Uterus (tissue), 2 donors: ENCODE measurements around the gene AK1.

Experiments used
- POLR2A ChIP-seq, 2 donors: fragments of 450-650 bp; IDR thresholded peaks; one replicate each; pipeline ENCODE4 v1.6.1; 2016; ENCODE audit warnings: antibody characterized with exemption in 2 of 2, mild to moderate bottlenecking in 1 of 2, moderate library complexity in 1 of 2
- TF ChIP-seq, protein P1 (sequence below), 4 experiments: fragments of 200-600 bp in 2 of 4; fragments of 450-650 bp in 2 of 4; sonication (generic) in 2 of 4; IDR thresholded peaks; one replicate each; pipeline ENCODE4 v1.5.1; 2016 to 2019; ENCODE audit warnings: antibody characterized with exemption in 4 of 4, mild to moderate bottlenecking in 2 of 4, moderate library complexity in 1 of 4

DNA sequence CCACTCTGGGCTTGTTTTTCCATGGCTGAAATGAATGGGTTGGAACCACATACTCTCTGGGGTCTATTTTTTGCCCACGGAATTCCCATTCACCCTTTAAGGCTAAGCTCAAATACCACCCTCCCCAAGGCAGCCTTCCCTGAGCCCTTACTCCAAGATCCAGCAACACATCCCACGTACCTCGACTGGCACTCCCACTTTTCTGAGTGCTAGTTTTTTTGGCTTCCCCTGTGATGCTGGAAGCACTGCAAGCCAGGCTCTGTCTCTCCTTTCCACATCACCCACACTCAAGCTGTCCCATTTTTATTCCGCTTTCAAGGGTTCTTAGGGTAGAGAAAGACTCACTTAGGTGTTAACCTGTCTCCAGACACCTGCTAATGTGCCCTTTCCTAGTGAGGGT is 15.9 kb upstream of the AK1 start:
- TF ChIP-seq, protein P1, sequence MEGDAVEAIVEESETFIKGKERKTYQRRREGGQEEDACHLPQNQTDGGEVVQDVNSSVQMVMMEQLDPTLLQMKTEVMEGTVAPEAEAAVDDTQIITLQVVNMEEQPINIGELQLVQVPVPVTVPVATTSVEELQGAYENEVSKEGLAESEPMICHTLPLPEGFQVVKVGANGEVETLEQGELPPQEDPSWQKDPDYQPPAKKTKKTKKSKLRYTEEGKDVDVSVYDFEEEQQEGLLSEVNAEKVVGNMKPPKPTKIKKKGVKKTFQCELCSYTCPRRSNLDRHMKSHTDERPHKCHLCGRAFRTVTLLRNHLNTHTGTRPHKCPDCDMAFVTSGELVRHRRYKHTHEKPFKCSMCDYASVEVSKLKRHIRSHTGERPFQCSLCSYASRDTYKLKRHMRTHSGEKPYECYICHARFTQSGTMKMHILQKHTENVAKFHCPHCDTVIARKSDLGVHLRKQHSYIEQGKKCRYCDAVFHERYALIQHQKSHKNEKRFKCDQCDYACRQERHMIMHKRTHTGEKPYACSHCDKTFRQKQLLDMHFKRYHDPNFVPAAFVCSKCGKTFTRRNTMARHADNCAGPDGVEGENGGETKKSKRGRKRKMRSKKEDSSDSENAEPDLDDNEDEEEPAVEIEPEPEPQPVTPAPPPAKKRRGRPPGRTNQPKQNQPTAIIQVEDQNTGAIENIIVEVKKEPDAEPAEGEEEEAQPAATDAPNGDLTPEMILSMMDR (IDR thresholded peaks at IDR 0.05) = no peak
- no peak for TF ChIP-seq POLR2A (IDR thresholded peaks at IDR 0.05)
